NCI-H2196 (cell line): Measurements from ENCODE around the gene INSC.
A peak's percentile ranks its signal among the peaks of the same experiment; 100 is the strongest.
"Not testable (repeated sequence)": the region's sequence is repeated elsewhere in the genome, so short reads cannot be mapped to it uniquely, and the experiment has no call there.

Experiments
- DNase-seq: peaks from one replicate; lab custom pipeline; 2025; ENCODE audit not compliant: unreplicated experiment; lab: John Stamatoyannopoulos, UW

INSC gene

GRCh38 chr11:15114501-15115475, at the start of gene INSC:
Gene INSC, plus strand, starts transcription at chr11:15114923. Its CDS starts 34,252 bp downstream, at chr11:15149175.
- no peak for DNase-seq

GRCh38 chr11:15069751-15070150, 45.0 kb upstream of the INSC start:
- DNase-seq: not testable (repeated sequence)

- DNase-seq: no peak
Measured at GRCh38 chr11:15071556-15072255, 43.0 kb upstream of the INSC start.

- DNase-seq: no peak
Measured at GRCh38 chr11:15072551-15073143, 42.1 kb upstream of the INSC start.

- peak; percentile 46 for DNase-seq
Measured at GRCh38 chr11:15073361-15074205, 41.1 kb upstream of the INSC start, which contains the start of gene CALCB. Gene CALCB, plus strand, starts transcription at chr11:15073593. Its CDS starts 1,126 bp downstream, at chr11:15074719.

- DNase-seq: peak; percentile 86
Measured at GRCh38 chr11:15074206-15075161, 40.2 kb upstream of the INSC start.

GRCh38 chr11:15075162-15075526, 39.6 kb upstream of the INSC start:
- DNase-seq: no peak

- DNase-seq: no peak
Measured at GRCh38 chr11:15091175-15091574, 23.5 kb upstream of the INSC start.

- DNase-seq: no peak
Measured at GRCh38 chr11:15091625-15092024, 23.1 kb upstream of the INSC start.

GRCh38 chr11:15093432-15093831, 21.3 kb upstream of the INSC start:
- no peak for DNase-seq

GRCh38 chr11:15095736-15096228, 18.9 kb upstream of the INSC start:
- no peak for DNase-seq

GRCh38 chr11:15097411-15097810, 17.3 kb upstream of the INSC start:
- no peak for DNase-seq

- DNase-seq: no peak
Measured at GRCh38 chr11:15099267-15099666, 15.5 kb upstream of the INSC start.

GRCh38 chr11:15101072-15101709, 13.5 kb upstream of the INSC start:
- DNase-seq: peak; percentile 62

GRCh38 chr11:15104166-15104565, 10.6 kb upstream of the INSC start:
- DNase-seq: no peak

GRCh38 chr11:15106201-15106965, 8.3 kb upstream of the INSC start:
- DNase-seq: no peak

GRCh38 chr11:15107730-15108515, 6.8 kb upstream of the INSC start:
- no peak for DNase-seq
